HepG2 (cell line): ENCODE results near the gene DPEP2NB. TPM values are rescaled to one million over a fixed set of nuclear protein-coding genes. Genes with fewer than 3 reads are reported as not detected.
A peak's percentile ranks its signal among the peaks of the same experiment; 100 is the strongest.

Experiments used
- CREB1 ChIP-seq, 2 experiments: fragments of 450-650 bp in 1 of 2; IDR thresholded peaks; 2 replicates each; pipeline ENCODE4 v1.6.1; 2016 to 2017; ENCODE audit warnings: control low read depth in 1 of 2, mild to moderate bottlenecking in 1 of 2, missing compliant biosample characterization in 1 of 2, missing genetic modification characterization in 1 of 2
- EP300 ChIP-seq, 3 experiments: sonication (generic) in 1 of 3; formaldehyde crosslinking in 1 of 3; IDR thresholded peaks; 2 replicates each; pipeline versions ENCODE4 v1.5.1 to v1.6.1; 2011 to 2020; ENCODE audit warnings: low read depth in 2 of 3, low read length in 2 of 3, borderline replicate concordance in 1 of 3, improper control_type of control experiment in 1 of 3, mild to moderate bottlenecking in 1 of 3, missing genetic modification reagents in 1 of 3, moderate library complexity in 1 of 3
- FOXO1 ChIP-seq: sonication (generic); formaldehyde crosslinking; IDR thresholded peaks from 2 replicates; pipeline ENCODE4 v1.4.0; 2020; ENCODE audit warnings: missing genetic modification reagents
- GABPA ChIP-seq, 2 experiments: IDR thresholded peaks; 2 replicates each; pipeline ENCODE4 v1.6.1; 2011 to 2016; ENCODE audit warnings: low read depth in 2 of 2, low read length in 1 of 2, missing biosample characterization in 1 of 2, missing genetic modification characterization in 1 of 2
- GFI1 ChIP-seq: sonication (generic); formaldehyde crosslinking; IDR thresholded peaks from 2 replicates; pipeline ENCODE4 v1.5.0; 2020; ENCODE audit warnings: missing genetic modification reagents, mild to moderate bottlenecking, borderline replicate concordance
- HIVEP1 ChIP-seq: sonication (generic); formaldehyde crosslinking; IDR thresholded peaks from 2 replicates; pipeline ENCODE4 v1.4.0; 2020; ENCODE audit warnings: mild to moderate bottlenecking, missing genetic modification reagents
- HNF4A ChIP-seq: sonication (generic); formaldehyde crosslinking; IDR thresholded peaks from 2 replicates; pipeline ENCODE4 v1.4.0; 2020; ENCODE audit warnings: missing genetic modification reagents
- MTF1 ChIP-seq: sonication (generic); formaldehyde crosslinking; IDR thresholded peaks from 2 replicates; pipeline ENCODE4 v1.5.0; 2020; ENCODE audit warnings: missing genetic modification reagents
- SRY ChIP-seq: sonication (generic); formaldehyde crosslinking; IDR thresholded peaks from 2 replicates; pipeline ENCODE4 v1.8.0; 2022; ENCODE audit warnings: mild to moderate bottlenecking, missing genetic modification reagents
- STAT5B ChIP-seq: sonication (generic); formaldehyde crosslinking; IDR thresholded peaks from 2 replicates; pipeline ENCODE4 v1.4.0; 2020; ENCODE audit warnings: missing genetic modification reagents
- WIZ ChIP-seq: sonication (generic); formaldehyde crosslinking; IDR thresholded peaks from 2 replicates; pipeline ENCODE4 v1.5.1; 2020; ENCODE audit warnings: mild to moderate bottlenecking, missing genetic modification reagents
- YEATS2 ChIP-seq: sonication (generic); formaldehyde crosslinking; IDR thresholded peaks from 2 replicates; pipeline ENCODE4 v1.4.0; 2020; ENCODE audit warnings: missing genetic modification reagents, borderline replicate concordance
- ZMAT3 ChIP-seq: sonication (generic); formaldehyde crosslinking; conservative IDR thresholded peaks from 2 replicates; pipeline ENCODE4 v1.7.0; 2021; ENCODE audit warnings: missing genetic modification reagents
- ZNF776 ChIP-seq: sonication (generic); formaldehyde crosslinking; IDR thresholded peaks from 2 replicates; pipeline ENCODE4 v1.4.0; 2020; ENCODE audit warnings: mild to moderate bottlenecking, missing genetic modification reagents
- ZNF788 ChIP-seq: sonication (generic); formaldehyde crosslinking; IDR thresholded peaks from 2 replicates; pipeline ENCODE4 v1.5.0; 2020; ENCODE audit warnings: mild to moderate bottlenecking, missing genetic modification reagents, borderline replicate concordance
- polyA plus RNA-seq, 8 experiments: library from polyadenylated mRNA; depleted of rRNA in 3 of 8; stranded (reverse) in 7 of 8; unstranded in 1 of 8; fragments of >200 nt; fragmentation: Illumina TruSeq in 4 of 8; extraction: Trizol in 4 of 8; gene quantifications; 2 replicates each; pipeline versions ENCODE4 v1.2.1 to v1.2.3, GENCODE V29; 2011 to 2016; ENCODE audit warnings: low read depth in 4 of 8, missing spikeins in 1 of 8, mixed read lengths in 1 of 8; ENCODE audit not compliant: insufficient read depth in 1 of 8
- total RNA-seq, 5 experiments: library from RNA; depleted of rRNA; stranded (reverse); fragments of >200 nt; fragmentation: Illumina TruSeq; extraction: Trizol; gene quantifications; 2 replicates each; pipeline ENCODE4 v1.2.3, GENCODE V29; 2016; ENCODE audit warnings: low read depth in 1 of 5
- TF ChIP-seq, protein P1 (sequence below): sonication (generic); formaldehyde crosslinking; IDR thresholded peaks from 2 replicates; pipeline ENCODE4 v1.4.0; 2020; ENCODE audit warnings: mild to moderate bottlenecking, low read depth, missing genetic modification reagents
- TF ChIP-seq, protein P2 (sequence below): IDR thresholded peaks from 2 replicates; pipeline ENCODE4 v1.6.1; 2012; ENCODE audit warnings: inconsistent platforms
- TF ChIP-seq, protein P3 (sequence below): sonication (generic); formaldehyde crosslinking; IDR thresholded peaks from 2 replicates; pipeline ENCODE4 v1.5.1; 2020; ENCODE audit warnings: mild to moderate bottlenecking, moderate library complexity, missing genetic modification reagents
- TF ChIP-seq, protein P4 (sequence below): IDR thresholded peaks from 2 replicates; pipeline ENCODE4 v1.6.1; 2016; ENCODE audit warnings: missing compliant biosample characterization, missing genetic modification reagents, borderline replicate concordance
- TF ChIP-seq, protein P5 (sequence below): sonication (generic); formaldehyde crosslinking; IDR thresholded peaks from 2 replicates; pipeline ENCODE4 v1.5.1; 2020; ENCODE audit warnings: missing genetic modification reagents, mild to moderate bottlenecking, borderline replicate concordance
- TF ChIP-seq, protein P6 (sequence below): sonication (generic); formaldehyde crosslinking; IDR thresholded peaks from 2 replicates; pipeline ENCODE4 v1.5.0; 2020; ENCODE audit warnings: missing genetic modification reagents

Gene DPEP2NB
- total and polyA plus RNA-seq, 2 of the 13 experiments (the other 11 are each of a cell fraction or from before 2014, with no cell fraction given) = not detected

DNA sequence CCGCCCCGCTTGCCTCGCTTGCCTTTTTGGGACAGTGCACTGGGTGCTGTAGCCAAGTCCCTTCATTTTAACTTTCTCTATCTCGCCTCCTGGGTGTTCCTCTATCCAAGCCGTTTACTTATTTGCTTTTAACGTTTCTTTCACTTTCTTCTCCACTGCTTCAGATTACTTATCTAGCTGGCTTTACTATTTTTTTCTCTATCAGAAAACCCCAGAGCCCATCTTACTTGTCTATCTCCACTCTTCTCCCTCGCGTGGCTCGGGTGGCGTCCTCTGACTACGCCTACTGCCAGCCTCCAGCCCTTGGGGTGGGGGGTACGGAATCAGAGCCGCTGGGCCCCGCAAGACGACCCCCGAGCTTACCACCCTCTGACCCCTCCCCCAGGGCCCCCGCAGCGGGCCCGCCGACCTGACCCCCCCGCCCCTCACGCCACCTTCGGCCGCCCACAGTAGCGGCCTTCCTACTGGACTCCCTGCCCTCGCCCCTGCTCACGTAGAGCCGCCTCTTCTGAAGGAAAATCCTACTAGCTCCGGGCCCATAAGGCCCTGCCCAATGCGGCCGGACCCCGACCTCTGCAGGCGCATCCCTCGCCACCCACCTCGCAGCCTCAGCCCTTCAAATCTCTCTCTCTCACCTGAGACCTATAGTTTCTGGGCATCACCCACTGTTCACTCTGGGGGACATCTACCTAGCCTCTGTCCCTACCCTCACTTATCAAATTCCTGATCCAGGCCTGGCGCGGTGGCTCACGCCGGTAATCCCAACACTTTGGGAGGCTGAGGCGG, 46.3 kb downstream of the DPEP2NB start (continued):
- TF ChIP-seq, protein P1, sequence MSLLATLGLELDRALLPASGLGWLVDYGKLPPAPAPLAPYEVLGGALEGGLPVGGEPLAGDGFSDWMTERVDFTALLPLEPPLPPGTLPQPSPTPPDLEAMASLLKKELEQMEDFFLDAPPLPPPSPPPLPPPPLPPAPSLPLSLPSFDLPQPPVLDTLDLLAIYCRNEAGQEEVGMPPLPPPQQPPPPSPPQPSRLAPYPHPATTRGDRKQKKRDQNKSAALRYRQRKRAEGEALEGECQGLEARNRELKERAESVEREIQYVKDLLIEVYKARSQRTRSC (CRISPR knock-in tag) = no peak
- peak; percentile 72 for TF ChIP-seq ZNF776
- TF ChIP-seq, protein P2, sequence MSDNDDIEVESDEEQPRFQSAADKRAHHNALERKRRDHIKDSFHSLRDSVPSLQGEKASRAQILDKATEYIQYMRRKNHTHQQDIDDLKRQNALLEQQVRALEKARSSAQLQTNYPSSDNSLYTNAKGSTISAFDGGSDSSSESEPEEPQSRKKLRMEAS = peak; percentile 44
- TF ChIP-seq HNF4A = peak; percentile 32; the same call in 1 of the 2 replicates
- no peak for TF ChIP-seq MTF1 (CRISPR knock-in tag)
- TF ChIP-seq CREB1 (IDR thresholded peaks at IDR 0.05) = no peak
- no peak for TF ChIP-seq CREB1 (CRISPR knock-in tag; IDR thresholded peaks at IDR 0.05)
- TF ChIP-seq EP300 (IDR thresholded peaks at IDR 0.05; ENCODE audit: low read depth in 2 of 2, low read length in 2 of 2) = peak in 1 of 2 experiments; percentile 26; a peak in 2 of 4 replicates
- TF ChIP-seq EP300 (CRISPR knock-in tag; IDR thresholded peaks at IDR 0.05; ENCODE audit: borderline replicate concordance) = no peak
- TF ChIP-seq, protein P3, sequence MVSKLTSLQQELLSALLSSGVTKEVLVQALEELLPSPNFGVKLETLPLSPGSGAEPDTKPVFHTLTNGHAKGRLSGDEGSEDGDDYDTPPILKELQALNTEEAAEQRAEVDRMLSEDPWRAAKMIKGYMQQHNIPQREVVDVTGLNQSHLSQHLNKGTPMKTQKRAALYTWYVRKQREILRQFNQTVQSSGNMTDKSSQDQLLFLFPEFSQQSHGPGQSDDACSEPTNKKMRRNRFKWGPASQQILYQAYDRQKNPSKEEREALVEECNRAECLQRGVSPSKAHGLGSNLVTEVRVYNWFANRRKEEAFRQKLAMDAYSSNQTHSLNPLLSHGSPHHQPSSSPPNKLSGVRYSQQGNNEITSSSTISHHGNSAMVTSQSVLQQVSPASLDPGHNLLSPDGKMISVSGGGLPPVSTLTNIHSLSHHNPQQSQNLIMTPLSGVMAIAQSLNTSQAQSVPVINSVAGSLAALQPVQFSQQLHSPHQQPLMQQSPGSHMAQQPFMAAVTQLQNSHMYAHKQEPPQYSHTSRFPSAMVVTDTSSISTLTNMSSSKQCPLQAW (CRISPR knock-in tag) = 0 out of 2 replicates have a peak, but pooled peaks have one; percentile 3
- peak; percentile 23; the same call in 1 of the 2 replicates for TF ChIP-seq FOXO1
- TF ChIP-seq HIVEP1 = no peak
- no peak for TF ChIP-seq YEATS2 (CRISPR knock-in tag)
- peak; percentile 54; the same call in 1 of the 2 replicates for TF ChIP-seq GFI1
- TF ChIP-seq ZNF788 = 0 out of 2 replicates have a peak, but pooled peaks have one; percentile 39
- TF ChIP-seq SRY (CRISPR knock-in tag) = peak; percentile 10; the same call in 1 of the 2 replicates
- no peak for TF ChIP-seq STAT5B (CRISPR knock-in tag)
- TF ChIP-seq GABPA (IDR thresholded peaks at IDR 0.05; ENCODE audit: low read depth, low read length) = no peak
- TF ChIP-seq GABPA (CRISPR knock-in tag; IDR thresholded peaks at IDR 0.05; ENCODE audit: low read depth) = 0 out of 2 replicates have a peak, but pooled peaks have one; percentile 24
- TF ChIP-seq ZMAT3 = peak; percentile 13; the same call in 1 of the 2 replicates
- TF ChIP-seq, protein P4, sequence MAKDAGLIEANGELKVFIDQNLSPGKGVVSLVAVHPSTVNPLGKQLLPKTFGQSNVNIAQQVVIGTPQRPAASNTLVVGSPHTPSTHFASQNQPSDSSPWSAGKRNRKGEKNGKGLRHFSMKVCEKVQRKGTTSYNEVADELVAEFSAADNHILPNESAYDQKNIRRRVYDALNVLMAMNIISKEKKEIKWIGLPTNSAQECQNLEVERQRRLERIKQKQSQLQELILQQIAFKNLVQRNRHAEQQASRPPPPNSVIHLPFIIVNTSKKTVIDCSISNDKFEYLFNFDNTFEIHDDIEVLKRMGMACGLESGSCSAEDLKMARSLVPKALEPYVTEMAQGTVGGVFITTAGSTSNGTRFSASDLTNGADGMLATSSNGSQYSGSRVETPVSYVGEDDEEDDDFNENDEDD = no peak
- TF ChIP-seq, protein P5, sequence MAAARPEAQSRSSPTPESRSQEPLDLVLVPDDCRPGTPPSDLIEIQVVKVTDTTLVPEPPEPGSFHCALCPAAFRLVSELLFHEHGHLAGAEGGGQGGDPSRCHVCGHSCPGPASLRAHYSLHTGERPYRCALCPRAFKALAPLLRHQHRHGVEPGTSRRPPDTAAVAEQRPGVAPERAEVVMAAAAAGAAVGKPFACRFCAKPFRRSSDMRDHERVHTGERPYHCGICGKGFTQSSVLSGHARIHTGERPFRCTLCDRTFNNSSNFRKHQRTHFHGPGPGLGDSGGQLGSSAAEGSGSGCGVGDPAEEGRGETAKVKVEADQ (CRISPR knock-in tag) = no peak
- no peak for TF ChIP-seq WIZ (CRISPR knock-in tag)
- TF ChIP-seq, protein P6, sequence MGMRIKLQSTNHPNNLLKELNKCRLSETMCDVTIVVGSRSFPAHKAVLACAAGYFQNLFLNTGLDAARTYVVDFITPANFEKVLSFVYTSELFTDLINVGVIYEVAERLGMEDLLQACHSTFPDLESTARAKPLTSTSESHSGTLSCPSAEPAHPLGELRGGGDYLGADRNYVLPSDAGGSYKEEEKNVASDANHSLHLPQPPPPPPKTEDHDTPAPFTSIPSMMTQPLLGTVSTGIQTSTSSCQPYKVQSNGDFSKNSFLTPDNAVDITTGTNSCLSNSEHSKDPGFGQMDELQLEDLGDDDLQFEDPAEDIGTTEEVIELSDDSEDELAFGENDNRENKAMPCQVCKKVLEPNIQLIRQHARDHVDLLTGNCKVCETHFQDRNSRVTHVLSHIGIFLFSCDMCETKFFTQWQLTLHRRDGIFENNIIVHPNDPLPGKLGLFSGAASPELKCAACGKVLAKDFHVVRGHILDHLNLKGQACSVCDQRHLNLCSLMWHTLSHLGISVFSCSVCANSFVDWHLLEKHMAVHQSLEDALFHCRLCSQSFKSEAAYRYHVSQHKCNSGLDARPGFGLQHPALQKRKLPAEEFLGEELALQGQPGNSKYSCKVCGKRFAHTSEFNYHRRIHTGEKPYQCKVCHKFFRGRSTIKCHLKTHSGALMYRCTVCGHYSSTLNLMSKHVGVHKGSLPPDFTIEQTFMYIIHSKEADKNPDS = no peak
